Transverse colon (tissue), 3 donors: ENCODE data around the gene POU4F2.

Experiments
- POLR2A ChIP-seq: fragments of 450-650 bp; IDR thresholded peaks from one replicate; pipeline ENCODE4 v1.6.1; 2016; ENCODE audit warnings: antibody characterized with exemption, mild to moderate bottlenecking, moderate library complexity
- TF ChIP-seq, protein P1 (sequence below), 5 experiments: fragments of 200-600 bp in 3 of 5; fragments of 450-650 bp in 2 of 5; sonication (generic) in 3 of 5; IDR thresholded peaks; 1 replicate in 2 of 5; 2 replicates in 3 of 5; pipeline ENCODE4 v1.5.1; 2016 to 2017; ENCODE audit warnings: antibody characterized with exemption in 5 of 5, inconsistent platforms in 3 of 5, mild to moderate bottlenecking in 2 of 5, moderate library complexity in 1 of 5

DNA sequence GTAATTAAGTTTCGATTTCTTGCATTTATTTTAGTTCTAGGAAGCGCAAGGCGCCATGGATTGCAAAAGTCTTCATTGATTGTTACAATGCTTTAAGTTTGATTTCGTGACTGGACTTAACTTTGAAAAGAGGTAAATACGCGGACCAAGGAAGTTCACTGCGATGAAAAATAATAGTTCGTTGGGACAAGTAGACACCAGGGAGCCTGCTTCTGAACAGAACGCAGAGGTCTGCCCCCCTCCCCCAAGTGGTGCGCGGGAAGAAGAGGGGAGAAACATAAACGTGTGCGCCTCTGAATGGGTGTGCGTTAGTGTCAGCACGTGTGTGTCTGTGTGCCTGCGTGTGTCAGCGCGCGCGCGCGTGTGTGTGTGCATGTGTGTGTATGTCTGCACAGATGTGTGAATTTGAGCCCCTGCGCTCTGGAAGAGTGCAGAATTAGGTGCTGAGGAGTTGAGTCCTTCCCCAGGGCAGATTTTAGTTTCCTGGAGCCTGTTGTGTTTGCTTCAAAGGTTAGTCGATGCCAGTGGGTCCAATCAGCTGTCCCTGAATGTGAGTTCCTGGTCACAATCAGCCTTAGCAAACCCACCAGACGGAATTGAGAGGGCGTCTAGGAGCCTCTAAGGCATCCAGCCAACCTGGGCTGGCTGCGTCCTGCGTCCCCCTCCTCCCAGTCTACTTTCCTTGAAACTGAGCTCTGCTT lies 5.8 kb upstream of the POU4F2 start:
- TF ChIP-seq, protein P1, sequence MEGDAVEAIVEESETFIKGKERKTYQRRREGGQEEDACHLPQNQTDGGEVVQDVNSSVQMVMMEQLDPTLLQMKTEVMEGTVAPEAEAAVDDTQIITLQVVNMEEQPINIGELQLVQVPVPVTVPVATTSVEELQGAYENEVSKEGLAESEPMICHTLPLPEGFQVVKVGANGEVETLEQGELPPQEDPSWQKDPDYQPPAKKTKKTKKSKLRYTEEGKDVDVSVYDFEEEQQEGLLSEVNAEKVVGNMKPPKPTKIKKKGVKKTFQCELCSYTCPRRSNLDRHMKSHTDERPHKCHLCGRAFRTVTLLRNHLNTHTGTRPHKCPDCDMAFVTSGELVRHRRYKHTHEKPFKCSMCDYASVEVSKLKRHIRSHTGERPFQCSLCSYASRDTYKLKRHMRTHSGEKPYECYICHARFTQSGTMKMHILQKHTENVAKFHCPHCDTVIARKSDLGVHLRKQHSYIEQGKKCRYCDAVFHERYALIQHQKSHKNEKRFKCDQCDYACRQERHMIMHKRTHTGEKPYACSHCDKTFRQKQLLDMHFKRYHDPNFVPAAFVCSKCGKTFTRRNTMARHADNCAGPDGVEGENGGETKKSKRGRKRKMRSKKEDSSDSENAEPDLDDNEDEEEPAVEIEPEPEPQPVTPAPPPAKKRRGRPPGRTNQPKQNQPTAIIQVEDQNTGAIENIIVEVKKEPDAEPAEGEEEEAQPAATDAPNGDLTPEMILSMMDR (IDR thresholded peaks at IDR 0.05) = no peak
- TF ChIP-seq POLR2A = no peak
